ENCODE results near the gene EEFSEC.
A peak's percentile ranks its signal among the peaks of the same experiment; 100 is the strongest.

EEFSEC gene

GRCh38 chr3:128275316-128276145 is 122.2 kb downstream of the EEFSEC start:
- peak; percentile 47 for DNase-seq

DNA sequence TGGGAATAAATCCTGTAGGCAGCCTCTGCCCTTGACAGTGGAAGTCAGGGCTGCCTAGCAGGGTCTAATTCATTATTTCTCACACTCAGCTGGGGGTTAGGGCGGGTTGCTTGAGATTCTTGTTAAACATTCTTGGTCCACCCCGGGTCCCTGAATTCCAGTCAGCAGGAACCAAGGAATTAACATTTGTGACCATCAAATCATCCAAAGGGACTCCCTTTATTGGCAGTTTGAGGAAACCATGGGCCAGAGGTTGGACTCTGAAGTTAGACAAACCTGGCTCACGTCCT is 122.8 kb downstream of the EEFSEC start:
- DNase-seq, result no peak

DNA sequence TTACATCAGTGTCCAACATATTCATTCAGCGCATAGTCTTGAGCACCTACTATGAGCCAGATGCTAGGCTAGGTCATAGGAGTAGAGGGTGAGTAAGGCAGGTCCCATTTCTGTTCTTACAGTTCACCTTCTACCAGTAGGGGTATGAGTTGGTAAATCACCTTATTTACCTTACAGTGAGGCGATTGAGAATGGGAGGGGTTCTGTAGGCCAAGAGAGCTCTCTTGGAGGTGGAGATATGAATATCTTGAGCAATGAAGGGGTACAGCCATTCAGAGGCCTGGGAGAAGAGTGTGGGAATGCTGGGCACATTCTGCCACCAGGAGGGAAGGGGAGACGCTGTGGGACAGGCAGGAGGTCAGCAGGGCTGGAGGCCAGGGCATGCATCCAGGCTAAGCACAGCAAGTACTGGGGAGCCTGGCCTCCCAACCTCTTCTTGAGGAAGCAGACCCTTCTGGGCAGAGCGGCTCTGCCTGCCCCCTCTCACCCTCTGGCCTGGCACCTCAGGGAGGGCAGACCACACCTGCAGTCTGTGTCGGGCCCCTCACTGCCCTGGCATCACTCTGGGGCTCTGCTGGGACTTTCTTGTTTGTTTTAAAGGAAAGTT is 123.4 kb downstream of the EEFSEC start:
- peak; percentile 26 for DNase-seq

DNA sequence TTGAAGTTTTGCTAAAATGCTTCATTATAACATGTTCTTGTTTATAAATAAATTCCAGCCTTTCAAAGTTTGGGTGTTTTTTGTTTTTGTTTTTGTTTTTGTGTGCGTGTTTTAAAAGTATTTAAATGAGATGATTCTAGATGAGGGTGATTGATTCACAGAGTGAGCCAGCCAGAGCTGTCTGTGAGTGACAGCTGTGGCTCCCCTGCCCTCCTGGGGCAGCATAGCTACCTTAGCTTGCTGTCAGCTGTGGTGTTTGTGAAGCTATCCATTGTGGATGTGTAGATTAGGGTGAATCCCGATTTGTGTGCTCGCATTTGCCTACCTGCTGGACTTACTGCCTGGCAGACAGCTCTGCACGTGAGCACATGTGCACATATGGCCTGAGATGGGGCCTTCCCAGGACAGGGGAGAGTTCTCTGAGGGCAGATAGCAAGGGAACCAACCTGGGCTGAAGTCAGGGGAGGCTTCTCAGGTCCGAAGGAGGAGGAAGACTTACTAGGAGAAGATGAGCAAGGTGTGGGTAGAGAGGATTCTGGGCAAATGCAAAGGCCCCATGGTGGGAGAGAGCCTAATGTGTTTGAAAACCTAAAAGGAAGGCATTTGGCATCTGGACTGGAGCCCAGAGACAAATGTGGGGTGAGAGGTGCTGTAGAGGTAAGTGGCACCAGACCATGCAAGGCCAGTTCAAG is 124.2 kb downstream of the EEFSEC start:
- peak; percentile 33 for DNase-seq

DNA sequence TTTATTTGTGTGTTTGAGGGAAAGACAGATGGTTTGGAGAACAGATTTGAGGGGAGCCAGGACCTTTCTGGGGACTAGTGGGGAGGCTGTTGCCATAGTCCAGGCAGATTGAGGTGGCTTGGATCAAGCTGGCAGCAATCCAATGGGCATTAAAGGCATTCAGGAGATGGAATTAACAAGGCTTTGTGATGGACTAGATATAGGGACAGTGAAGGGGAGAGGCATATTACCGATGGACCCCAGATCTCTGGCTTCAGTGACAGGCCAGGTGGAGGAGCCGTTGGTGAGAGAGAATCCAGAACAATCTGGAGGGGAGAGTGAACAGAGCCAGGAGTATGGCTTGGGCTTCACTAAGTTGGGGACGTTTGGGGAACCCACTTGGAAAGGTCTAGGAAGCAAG is 124.8 kb downstream of the EEFSEC start:
- no peak for DNase-seq

GRCh38 chr3:128278761-128279600 is 125.7 kb downstream of the EEFSEC start:
- DNase-seq, result peak; percentile 32

GRCh38 chr3:128279601-128279880 is 126.3 kb downstream of the EEFSEC start:
- DNase-seq, result no peak

DNA sequence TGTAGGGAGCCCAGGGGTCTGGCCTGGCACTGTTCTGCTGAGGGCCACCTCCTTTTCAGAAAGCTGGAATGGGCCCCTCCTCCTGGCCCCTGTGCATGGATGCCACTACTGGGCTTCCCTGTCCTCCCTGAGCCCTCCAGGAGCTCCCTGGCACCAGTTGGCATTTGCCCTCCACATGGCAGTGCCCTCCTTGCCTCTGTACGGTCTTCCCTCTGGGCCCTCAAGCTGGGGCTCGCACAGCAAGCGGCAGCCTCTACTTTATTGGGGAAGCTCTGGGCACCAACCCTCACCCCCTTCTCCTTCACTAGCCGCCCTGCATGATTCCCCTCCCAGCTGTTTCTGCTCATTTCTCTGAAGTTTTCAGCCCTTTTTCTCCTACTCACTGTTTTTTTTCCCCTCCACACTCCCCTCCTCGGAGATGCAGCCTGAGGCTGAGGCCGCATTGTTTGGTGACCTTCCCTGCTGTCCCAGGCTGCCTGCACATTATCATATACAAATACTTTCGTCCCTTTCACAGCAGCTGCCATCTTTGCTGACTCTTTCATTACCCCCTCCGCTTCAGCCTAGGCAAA is 127.3 kb downstream of the EEFSEC start:
- DNase-seq, result no peak

- no peak for DNase-seq
Measured at GRCh38 chr3:128281056-128281455, 127.8 kb downstream of the EEFSEC start.

GRCh38 chr3:128281461-128282367 is 128.4 kb downstream of the EEFSEC start:
- DNase-seq, result peak; percentile 47

- peak; percentile 40 for DNase-seq
Measured at GRCh38 chr3:128282380-128283196, 129.3 kb downstream of the EEFSEC start.

DNA sequence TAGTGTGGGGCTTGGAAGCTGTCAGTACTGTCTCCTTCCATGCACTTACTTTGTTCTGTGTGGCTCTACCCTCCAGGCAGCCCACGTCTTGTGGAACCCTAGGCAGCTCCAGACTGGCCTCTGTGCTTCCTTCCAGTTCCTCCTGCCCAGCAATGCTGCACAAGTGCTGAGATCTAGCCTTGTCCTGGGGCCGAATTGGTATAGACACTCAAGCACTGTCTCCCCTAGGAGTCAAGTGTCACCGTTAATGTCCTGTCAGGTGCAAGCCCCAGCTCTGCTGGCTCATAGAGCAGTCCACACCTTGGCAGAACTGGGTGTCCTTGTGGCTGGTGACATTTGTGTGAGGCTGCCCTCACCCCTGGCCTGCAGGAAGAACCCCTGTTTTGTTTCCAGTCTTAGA is 130.1 kb downstream of the EEFSEC start:
- DNase-seq, result no peak

GRCh38 chr3:128285042-128285966 is 132.0 kb downstream of the EEFSEC start:
- DNase-seq, result peak; percentile 30

GRCh38 chr3:128285967-128286321 is 132.7 kb downstream of the EEFSEC start:
- no peak for DNase-seq

DNA sequence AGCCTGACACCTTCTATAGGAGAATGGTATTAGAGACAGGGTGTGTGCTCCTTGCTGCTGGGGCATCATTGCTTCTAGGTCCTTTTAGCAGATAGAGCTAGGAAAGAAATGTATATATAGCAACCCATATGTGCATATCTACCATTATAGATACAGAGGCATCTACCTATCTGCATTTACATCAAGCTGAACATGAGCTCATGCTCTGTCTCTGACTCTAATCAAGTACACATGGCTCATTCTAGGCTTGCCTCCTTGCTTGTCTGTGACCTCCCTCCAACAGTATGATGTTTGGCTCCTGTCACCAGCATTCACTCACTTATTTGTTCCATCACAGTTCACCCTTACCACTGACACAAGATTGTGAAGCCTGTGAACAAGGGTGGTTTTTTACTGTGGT is 133.4 kb downstream of the EEFSEC start:
- DNase-seq, result peak; percentile 28

- no peak for DNase-seq
Measured at GRCh38 chr3:128287216-128287615, 133.9 kb downstream of the EEFSEC start.

DNA sequence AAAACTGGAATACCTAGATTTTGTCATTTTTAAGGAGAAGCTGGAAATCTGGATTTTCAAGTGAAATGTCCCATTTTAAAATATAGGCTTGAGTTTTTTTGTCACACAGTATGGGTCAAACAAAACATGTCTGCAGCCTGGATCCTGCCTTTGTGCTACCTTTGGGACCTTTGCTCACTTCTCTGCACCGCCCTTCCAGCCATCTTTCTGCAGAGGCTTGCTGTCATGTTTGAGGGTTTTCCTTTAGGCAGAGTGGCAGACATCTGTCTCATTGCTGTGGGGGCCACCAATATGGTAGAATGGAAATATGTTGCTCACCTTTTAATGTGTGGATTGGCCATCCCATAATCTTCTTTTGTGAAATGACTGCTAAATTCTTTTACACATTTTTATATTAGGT is 136.3 kb downstream of the EEFSEC start:
- peak; percentile 11 for DNase-seq

DNA sequence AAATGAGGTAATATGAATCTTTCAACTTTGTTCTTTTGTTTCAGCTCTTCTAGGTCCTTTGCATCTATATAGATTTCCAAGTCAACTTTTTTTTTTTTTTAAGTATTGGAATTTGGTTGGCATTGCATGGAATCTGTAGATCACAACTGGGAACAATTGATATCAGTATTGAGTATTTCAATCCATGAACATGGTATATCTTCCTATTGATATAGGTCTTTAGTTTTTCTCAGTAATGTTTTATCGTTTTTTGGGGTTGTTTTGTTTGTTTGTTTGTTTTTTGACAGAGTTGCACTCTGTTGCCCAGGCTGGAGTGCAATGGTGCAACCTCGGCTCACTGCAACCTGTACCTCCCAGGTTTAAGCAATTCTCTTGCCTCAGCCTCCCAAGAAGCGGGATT is 137.2 kb downstream of the EEFSEC start:
- DNase-seq, result no peak

DNA sequence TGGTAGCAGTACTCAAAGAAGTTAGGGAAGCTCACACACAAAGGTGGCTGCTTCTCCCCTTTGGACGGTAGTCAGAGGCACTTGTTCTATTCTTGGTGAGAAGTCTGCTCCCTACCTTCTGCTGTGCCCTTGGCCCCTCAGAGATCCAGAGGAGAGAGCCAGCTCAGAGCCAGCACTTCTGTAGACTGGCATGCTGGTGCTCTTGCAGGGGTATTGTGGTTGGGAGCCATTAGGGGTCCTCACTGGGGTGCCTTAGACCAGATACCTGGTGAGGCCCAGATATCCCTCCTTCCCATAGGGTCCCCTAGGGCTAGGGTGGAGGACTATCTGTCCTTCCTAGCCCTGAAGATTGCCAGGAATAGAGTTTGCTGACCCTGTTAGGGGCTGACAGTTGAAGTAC is 140.6 kb downstream of the EEFSEC start:
- DNase-seq, result peak; percentile 52

- peak; percentile 53 for DNase-seq
Measured at GRCh38 chr3:128294999-128295468, 141.8 kb downstream of the EEFSEC start.

All from activated CD8-positive, alpha-beta memory T cell treated with anti-CD3 and anti-CD28 coated beads for 24 hours (primary cell).